GM21737 (cell line): ENCODE measurements around the gene ADPRS.

Experiments used
- ATAC-seq: cut with Tn5 transposase; IDR thresholded peaks from one replicate; pipeline ENCODE4 v1.9.1; 2021; ENCODE audit warnings: mild to moderate bottlenecking, moderate library complexity; ENCODE audit not compliant: unreplicated experiment

Gene ADPRS

DNA sequence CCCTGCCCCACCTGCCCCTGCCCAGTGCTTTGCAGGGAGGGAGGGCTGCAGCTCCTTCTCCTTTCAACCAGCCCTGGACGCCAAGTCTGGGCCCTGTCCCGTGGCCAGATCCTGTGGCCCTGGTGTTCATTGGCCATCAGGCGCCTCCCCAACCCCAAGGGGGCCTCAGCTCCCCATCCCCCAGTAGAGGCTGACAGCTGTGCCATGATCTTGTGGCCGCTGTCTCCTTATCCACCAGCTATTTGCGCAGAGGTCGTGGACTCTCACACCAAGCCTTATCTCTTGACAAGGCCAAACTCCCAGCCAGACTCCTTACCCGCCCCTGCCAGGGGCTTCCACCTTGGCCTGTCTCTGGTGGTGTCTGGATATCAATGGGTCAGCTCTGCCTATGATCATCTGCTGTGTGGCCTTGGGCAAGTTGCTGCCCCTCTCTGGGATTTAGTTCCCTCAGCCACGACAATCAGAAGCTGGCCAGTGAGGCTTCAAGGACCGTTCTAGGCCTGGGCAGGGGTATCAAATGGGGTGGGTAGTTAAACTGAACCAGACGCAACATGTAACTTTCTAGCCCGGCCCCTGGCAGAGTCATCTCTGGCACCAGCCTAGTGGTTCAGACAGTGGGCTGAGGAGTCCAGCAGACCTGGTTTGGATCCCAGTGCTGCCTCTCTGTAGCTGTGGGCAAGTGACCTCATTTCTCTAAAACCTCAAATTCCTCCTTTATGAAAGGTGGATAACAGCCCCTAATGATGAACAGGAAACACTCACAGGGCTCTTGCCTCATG lies 39.6 kb downstream of the ADPRS start:
- no peak for ATAC-seq

DNA sequence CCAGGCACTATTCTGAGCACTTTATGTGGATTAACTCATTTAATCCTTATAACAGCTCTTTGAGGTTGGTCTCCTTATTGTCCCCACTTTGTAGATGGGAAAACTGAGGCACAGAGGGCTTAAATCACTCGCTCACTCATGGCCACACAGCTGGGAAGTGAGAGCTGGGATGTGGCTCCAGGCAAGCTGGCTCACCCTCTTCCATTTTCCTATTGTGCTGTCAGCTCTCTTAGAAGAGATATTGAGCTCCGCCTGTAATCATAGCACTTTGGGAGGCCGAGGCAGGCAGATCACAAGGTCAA lies 40.2 kb downstream of the ADPRS start:
- ATAC-seq: no peak

DNA sequence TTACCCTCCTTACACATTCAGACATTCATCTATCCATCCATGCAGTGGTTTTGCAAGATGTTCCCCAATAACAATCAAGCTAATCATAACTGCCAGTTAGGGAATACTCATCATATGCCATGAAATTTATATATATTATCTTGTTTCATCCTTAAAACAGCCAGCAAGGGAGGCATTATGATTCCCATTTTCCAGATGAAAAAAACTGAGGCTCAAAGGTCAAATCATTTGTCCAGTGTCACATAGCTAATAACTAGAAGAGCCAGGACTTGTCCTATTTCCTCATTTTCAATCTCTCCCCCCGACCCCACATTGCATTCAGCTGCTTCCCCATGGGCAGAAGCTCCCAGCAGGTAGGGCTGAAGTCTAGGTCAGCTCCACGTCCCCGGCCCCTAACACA lies 43.3 kb downstream of the ADPRS start:
- no peak for ATAC-seq

DNA sequence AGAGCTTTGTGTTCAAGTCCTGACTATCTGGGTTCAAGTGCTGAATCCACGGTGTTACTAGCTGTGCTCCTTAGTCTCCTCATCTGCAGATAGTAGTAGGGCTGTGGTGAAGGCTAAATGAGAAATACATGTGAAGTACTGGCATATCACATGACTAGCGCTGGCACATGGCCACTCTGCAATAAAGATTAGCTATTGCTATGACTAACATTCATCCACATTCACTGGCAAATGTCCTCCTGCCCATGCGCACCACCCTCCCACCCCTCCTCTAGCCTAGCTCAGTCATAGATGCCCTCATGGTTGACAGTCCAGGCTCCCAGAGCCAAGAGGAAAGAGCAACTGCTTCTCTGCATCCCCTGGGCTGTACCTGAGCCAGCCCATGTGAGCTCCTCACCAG lies 44.8 kb downstream of the ADPRS start:
- ATAC-seq: no peak

DNA sequence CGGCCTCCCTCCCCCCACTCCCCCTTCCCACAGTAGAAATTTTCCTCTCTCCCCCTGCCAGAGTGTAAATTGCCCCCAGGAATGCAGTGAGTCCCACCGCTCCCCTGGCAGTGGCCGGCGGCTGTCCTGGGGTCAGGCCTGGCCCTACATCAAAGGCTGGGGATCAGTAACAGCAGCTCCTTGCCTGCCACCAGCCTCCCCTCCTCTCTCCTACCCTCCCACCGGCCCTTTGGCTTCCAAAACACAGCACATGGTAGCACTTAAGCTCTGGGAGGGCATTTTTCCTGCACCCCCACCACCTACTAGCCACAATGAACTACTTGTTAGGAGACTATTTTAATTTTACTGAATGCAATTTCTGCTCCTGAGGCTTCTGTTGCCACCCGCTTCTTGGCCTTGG lies 45.3 kb downstream of the ADPRS start:
- no peak for ATAC-seq

DNA sequence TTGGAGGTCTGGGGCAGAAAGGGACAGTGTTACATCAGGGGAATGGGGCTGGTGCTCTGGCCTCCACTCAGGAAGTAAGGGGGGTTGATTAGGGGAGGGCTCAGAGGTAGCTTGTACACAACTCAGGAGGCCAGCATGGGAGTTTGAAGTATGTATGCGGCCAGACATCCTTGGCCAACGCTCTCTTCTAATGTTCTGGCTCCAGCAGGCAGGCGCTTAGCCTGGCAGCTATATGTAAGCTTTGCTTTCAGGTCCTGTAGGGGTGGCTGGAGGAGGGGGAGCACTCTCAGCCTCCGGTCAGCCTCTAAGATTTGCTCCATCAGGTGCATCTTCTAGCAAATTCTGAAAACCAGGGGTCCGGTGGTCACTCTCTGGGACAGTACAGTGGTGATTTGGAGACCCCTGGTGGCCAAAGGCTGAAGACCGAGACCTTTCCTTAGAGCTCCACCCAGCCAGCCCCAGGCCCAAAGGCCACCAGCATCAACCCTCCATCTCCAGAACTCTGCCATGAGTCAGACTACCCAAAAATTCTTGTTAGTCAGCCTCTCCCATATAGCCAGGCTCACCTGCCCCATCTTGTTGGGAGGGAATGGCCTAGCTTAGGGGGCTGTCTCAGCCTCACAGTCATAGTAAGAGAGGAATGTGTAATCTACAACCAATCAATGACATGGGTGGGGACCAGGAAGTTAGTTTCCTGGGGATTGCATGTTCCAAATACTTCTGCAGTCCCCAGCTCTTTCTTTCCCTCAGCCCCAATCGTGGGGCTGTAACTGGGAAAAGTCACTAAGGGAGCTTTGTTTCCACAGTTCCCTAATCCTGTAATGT lies 46.0 kb downstream of the ADPRS start:
- ATAC-seq: no peak

DNA sequence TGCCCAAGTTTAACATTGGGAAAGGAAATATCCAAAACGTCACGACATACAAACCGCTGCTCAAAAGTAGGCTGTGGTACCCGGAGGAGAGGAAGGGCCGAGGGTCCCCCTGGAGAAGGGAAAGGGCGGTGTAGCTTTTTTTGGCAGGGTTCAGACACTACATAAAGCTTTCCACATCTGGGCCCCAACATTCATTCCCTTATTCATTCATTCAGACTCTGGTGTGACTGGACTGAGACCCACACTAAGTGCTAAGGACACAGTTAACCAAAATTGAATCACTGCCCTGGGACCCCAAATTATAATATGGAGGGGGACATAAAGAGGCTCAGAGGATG lies 46.6 kb downstream of the ADPRS start:
- ATAC-seq: no peak

DNA sequence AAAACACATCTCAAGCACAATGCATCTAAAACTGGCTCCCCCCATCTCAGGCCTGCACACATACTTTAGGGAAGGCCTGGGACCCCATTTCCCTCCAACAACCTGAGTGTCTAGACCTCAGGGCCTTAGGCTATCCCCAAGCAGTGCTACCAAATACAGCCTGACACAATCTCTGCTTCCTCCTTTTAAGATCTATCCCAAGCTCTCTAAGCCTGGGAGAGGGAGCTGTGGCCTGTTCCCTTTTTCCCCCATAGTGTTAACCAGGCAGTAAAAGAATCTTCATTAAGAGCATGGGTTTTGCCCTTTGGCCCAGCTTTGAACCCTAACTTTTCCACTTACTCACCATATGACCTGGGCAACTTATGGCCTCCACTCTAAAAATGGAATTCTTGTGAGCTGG lies 47.1 kb downstream of the ADPRS start:
- no peak for ATAC-seq

DNA sequence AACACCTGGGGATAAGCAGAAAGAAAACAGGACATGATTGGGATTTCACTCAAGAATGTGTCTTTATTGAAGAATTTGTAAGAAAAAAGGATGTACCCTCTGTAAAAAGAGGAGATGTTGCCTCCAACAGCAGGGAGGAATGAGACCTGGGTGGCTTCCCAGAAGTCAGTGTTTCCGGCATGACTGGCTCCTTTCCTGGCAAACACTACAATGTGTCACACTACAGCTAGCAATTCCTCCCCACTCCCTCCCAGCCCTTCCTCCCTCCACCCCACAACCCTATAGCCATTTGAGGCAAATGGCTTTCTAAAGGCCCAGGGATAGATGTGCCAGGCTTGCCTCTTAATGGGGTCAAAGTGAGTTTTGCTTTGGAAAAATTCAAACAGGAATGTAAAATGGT lies 47.8 kb downstream of the ADPRS start:
- no peak for ATAC-seq

DNA sequence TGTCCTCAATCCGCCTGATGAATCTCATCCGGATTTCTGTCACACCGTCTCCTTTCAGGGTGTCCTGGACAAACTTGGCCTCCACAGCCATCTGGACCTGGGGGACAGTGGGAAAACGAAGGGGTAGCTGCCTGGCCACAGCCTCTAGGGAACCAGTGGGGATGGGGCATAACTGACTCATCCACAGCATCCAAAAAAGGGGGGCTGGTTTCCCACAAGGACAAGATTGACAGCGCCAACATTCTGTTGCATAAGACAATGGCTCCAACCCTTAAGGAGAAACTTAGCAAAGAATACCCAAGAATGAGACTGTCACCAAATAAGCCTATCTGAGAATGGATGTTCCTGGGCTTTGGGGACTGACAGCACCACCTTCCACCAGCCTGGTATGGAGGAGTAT lies 48.5 kb downstream of the ADPRS start:
- no peak for ATAC-seq

DNA sequence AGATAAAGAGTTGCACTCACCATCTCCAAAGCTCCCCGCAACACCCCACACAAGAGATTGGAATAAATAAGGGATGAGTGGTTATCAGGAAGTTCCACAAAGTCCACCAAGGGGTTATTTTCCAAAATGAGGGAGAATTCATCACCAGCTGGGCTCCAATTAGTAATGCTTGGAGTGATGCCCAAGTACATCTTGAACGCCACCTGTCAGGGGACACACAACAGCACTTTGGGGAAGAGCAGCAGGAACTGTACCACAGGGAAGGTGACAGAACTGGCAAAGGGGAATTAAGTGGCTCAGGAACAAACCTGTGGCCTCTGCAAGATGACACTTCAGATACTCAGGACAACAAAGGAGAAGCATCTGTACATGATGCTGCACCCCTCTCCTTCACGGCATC lies 49.1 kb downstream of the ADPRS start:
- no peak for ATAC-seq

DNA sequence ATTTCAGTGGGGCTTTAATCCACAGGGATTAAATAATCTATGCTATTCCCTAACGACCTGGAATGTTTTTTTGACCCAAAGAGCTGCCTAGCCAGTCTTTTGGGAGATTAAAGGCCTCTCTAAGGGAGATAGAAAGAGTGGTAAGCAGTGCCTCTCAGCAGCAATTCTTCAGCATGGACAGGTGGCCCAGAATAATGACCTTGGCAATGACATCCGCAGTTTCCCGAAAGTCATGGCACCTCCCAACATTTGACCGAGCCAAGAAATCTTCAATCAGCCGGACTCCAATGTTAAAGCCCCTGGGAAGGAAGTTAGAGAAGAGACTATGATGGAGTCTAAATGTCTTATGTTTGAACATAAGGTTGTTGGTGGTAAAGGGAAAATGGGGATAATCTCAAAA lies 50.8 kb downstream of the ADPRS start:
- no peak for ATAC-seq

DNA sequence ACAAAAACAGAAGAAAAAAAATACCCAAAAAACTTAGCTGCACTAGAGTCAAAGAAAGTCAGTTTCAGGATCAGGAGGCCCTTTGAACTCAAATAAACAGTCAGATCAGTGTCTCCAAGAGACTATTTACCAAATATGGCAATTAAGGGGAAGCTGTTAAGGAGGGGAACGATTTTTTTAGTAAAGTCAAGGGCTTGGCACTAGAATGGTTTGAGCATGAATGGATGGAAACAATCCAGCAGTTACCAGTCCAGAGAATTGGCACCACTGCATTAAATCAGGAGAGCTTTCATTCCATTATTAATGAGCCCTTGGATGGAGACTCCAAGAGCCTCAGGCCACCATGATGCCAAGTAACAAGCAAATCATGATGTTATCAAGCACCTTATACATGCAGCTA lies 53.4 kb downstream of the ADPRS start:
- no peak for ATAC-seq

DNA sequence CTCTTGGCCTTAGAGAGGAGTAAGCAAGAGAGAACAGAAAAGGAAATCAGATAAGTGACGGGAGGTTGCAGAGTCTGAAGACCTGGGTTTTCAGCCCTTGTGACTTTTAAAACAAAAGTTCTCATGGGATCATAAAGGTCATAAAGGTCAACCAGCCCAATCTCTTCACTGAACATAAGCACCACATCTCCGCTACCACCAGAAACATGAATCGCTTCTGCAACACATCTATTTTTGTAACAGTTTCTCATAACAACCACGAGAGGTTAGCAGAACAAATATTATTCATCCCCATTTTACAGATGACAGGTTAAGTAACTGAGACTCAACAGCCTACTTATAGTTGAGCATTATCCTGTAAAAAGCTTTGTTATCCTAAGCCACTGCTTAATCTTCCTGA lies 54.7 kb downstream of the ADPRS start:
- ATAC-seq: no peak
